Dermis blood vessel endothelial cell (primary cell): ENCODE results near the gene PHOX2B. TPM values are rescaled to one million over a fixed set of nuclear protein-coding genes. Genes with fewer than 3 reads are reported as not detected.
"Not testable (repeated sequence)": the region's sequence is repeated elsewhere in the genome, so short reads cannot be mapped to it uniquely, and the experiment has no call there.

ENCODE experiments used
- DNase-seq: peaks from one replicate; pipeline ENCODE4 v3.0.0; 2010
- total RNA-seq: library from RNA; depleted of rRNA; stranded (reverse); fragments of >200 nt; gene quantifications from 2 replicates; pipeline ENCODE4 v1.2.3, GENCODE V29; 2014

The PHOX2B gene
- total RNA-seq, 1 donor from 2014 or later = not detected

DNA sequence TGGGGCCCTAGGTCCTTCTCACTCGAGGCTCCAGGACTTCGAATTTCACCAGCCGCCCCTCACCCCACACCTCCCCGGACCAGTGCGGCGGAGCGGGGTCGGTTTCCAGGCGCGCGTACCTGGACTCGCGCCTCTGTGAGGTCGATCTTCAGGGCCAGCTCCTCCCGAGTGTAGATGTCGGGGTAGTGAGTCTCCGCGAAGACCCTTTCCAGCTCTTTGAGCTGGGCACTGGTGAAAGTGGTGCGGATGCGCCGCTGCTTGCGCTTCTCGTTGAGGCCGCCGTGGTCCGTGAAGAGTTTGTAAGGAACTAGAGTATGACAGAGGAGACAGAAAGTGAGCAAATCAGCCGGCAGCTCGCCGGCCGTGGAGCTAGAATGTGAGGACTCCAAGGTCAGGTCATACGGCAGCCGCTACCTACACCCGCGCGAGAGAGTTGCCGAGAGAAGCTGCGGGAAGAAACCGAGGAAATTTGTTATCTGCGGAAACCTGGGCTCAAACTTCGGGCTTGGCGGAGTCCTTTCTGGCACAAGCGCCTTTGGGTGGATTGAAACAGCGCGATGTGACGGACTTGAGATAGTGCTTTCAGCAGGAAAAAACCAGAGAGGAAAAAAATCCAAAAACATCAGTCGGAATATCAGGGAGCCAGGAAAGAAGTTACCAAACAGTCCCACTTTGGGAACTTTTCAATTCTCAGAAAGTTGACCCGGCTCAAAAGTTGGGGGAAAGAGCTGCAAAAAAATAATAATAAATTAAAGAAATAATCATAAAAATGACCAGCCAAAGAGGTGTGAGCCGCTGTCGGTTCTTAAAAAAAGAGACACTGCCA lies 1.1 kb downstream of the PHOX2B start:
- no peak for DNase-seq

DNA sequence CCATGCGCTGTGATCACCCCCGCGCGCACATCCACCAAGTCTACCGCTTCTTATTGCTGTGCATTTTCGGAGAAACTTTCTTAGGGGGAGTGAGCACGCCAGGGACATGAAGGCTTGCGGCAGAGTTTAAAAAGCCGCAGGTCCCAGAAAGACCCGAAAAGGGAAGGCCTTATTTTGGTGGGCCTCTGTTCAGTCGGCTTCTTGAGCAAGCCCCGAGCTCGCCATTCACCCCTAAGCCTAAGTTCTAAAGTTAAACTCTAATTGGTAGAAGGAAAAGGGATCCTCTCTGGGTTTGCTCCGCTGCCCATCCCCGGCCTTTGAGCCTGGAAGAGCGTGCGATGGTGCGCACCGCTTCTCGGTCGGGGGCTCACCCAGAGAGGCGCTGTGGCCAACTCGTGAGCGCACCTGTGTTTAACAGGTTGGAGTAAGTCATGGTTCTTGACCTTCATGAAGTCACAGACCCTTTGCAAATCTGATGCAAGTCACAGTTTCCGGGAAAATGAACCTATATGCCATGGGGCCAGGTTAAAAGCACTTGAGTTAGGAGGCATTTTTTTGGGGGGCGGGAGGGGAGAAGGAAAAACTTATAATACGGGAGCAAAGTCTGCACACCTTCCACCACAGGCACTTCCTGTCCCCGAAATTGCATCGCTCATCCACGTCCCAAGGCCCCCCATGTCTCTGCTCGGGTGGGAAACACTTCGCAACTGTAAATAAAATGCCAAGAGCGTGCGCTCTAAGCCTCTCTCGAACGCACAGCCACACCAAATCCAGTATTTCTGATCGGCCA lies 1.9 kb downstream of the PHOX2B start:
- DNase-seq = no peak

DNA sequence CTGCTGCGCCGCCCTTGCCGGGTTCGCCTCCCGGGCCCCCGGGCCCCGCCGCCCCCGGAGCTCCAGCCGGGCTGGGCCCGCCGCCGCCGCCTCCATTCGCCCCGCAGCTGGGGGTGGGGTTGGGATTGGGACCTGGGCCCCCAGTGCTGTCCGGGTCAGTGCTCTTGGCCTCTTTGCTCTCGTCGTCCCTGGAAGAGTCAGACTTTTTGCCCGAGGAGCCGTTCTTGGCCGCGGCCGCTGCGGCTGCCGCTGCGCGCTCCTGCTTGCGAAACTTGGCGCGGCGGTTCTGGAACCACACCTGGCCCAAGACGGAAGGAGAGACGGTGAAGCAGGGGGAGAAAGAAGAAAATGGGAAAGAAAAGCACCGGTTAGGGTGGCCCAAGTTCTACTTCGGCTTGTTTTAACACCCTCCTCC lies 2.5 kb downstream of the PHOX2B start:
- DNase-seq = no peak

GRCh38 chr4:41745292-41746024 lies 3.1 kb downstream of the PHOX2B start:
- no peak for DNase-seq

- DNase-seq = no peak
These were observed 3.8 kb downstream of the PHOX2B start for GRCh38 chr4:41744572-41745291.

DNA sequence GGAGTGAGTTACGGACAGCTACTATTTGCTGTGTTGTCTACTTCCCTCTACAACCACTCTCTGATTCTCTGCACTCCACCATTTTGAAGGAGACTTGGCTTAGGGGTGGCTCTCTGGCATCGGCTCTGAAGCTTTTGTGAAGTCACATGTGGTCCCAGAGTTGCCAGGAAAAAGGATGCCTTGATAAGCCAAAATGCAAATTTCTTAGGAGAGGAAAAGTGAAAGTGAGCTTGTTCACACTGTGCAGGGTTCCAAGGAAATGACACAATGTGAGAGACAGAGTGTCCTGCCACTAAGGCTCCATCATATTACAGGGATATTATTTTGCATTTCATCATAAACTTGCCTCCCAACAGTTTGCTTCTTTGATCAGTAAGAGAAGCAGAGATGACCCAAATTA lies 7.2 kb downstream of the PHOX2B start:
- no peak for DNase-seq

DNA sequence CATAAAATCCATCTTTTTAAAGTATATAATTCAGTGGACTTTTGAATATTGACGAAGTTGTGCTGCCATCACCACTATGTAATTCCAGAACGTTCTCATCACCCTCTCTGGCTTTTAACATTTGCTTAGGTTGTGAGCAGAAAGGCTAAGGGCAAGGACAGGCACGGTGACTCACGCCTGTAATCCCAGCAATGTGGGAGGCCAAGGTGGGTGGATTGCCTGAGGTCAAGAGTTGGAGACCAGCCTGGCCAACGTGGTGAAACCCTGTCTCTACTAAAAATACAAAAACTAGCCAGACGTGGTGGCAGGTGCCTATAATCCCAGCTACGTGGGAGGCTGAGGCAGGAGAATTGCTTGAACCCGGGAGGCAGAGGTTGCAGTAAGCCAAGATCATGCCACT lies 11.0 kb downstream of the PHOX2B start:
- not testable (repeated sequence) for DNase-seq

GRCh38 chr4:41734371-41734770 lies 14.2 kb downstream of the PHOX2B start:
- DNase-seq = no peak

DNA sequence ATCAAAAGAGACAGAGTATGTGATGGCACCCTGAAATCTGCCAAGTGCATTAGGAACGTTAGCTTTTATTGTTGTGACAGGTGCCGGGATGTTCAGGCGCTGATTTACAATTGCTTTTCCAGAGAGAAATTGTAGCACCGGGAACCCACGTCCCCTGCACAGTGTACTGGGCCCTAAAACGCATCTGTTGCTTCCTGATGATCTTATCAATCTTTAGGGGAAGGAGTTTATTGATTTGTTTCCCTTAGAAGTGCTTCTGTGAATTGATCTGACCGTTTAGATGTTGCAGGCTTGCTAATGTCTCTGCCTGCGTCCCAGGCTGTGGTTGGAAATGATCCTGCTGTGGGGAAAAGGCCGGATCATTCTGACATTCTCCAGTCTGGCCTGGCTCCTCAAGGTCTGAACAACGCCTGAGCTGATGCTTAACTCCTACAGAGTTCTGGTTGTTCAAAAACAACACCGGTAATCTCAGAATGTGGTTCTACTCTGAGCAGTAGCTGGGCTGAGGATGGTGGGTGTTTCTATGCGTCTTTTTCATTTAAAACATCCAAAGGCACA lies 16.9 kb downstream of the PHOX2B start:
- DNase-seq = no peak

DNA sequence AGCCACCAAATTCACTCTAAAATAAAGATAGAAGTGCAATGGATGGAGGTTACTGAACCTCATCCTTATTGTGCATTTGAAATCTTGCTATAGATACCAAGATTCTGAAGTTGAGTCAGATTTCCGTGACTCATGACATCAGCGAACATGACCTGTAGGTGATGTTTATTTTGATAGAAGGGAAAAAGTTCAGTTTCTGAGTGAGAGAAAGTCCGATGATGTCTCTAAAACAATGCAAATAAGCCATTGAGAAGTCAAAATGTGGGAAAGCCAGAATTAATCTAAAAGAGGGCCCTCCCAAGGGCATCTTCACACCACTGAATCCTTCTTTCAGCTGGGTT lies 20.0 kb downstream of the PHOX2B start:
- no peak for DNase-seq

DNA sequence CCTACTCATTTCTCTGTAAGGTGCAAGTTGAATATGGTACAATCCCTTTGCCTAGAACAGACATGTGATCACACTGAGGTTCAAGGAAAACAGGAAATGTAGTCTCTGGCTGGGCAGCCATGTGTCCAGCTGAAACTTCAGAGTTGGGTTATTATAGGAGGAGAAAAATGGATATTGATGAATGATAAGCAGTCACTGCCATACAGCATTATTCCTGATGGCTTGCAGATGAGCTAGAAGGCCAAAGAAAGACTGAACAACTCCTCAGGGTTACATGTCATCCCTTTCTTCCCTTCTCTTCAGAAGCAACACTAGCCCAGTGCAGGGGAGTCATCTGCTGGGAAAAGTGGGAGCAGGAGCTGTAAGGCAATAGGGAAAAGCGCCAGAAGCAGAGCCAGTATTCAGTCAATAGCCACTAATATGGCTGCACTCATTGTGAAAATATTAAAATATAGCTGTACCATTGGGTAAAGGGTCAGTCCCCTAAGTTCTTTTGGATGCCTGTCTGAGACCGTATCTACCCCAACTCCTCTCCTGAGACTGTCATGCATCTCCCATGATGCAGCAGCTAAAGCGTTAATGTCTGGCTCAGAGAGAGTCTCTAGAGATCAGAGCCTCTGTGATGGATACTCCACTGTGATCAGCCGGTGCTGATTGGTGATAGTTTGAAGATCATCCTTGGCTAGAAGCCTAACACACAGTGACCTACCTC lies 20.5 kb downstream of the PHOX2B start:
- no peak for DNase-seq

GRCh38 chr4:41725254-41725653 lies 23.3 kb downstream of the PHOX2B start:
- DNase-seq = no peak

DNA sequence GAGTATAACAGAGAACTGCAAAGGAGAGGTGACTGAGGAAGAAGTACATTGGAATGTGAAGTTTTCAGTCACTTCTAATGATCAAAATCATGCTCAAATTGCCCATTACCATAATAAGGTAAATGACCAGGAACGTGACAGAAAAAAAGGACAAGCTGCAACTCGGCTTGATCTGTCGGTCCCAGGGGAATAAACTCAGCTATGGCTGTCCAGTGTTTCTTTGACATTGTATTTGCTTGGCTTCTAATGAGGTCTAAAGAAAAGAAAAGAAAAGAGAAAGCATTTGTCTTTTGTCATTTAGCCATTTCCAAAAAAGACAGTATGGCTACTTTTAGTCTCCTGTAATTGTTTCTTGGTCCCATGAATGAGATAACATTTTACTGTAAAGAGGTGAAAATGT lies 25.2 kb downstream of the PHOX2B start:
- DNase-seq = no peak

DNA sequence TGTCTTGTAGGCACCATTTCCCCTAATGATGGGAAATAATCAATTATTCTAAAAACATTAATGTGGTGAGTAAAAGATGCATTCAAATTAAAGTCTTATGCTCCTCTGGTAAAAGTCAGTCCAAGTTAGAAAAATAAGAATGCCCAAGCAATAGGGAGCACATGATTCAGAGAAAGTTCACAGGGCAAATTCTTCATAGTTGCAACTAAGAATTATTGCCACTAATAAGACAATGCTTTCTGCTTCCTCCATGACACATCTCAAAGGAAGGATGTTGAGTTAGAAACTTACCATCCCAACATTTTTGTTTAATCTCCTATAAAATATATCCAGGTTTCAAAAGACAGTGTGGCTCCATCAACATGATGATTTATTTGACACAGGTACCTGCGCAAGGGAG lies 26.3 kb downstream of the PHOX2B start:
- DNase-seq = no peak

- DNase-seq = no peak
These were observed 29.1 kb downstream of the PHOX2B start for GRCh38 chr4:41719417-41719816.

GRCh38 chr4:41718907-41719306 lies 29.6 kb downstream of the PHOX2B start:
- DNase-seq = no peak

GRCh38 chr4:41715155-41715554 lies 33.4 kb downstream of the PHOX2B start:
- no peak for DNase-seq

GRCh38 chr4:41714364-41715000 lies 34.0 kb downstream of the PHOX2B start:
- DNase-seq = no peak

- DNase-seq = no peak
These were observed 34.8 kb downstream of the PHOX2B start for GRCh38 chr4:41713768-41714167.

DNA sequence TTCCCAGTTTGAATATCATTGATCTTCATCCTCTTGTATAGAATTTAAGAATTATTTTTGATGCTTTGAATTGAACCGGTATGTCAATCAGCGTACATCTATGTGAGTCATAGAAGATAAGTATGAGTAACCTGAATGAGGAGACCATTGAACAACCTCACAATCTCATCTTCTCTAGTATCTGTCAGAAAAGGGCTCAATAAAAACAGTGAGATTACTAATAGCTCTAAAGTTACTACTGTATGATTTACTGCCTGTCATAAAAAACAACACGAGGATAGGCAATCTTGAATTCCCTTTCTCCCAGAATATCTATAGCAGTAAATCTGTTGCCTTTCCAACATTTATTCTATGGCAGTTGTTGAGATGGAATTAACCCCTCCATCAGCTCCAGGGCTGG lies 36.1 kb downstream of the PHOX2B start:
- DNase-seq = no peak

DNA sequence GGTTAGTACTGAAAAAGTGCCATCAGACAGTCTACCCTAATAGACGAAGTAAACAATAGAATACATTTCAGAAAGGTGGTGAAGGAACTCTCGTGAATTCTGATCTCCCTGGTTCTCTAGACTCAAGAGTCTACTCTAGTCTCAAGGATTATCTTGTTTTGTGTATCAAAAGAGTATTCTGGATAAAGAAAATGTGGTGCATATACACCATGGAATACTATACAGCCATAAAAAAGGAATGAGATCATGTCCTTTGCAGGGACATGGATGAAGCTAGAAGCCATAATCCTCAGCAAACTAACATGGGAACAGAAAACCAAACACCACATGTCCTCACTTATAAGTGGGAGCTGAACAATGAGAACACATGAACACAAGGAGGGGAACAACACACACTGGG lies 36.9 kb downstream of the PHOX2B start:
- DNase-seq = not testable (repeated sequence)
